CD4-positive, alpha-beta T cell (primary cell): ENCODE data around the gene NES. TPM values are rescaled to one million over a fixed set of nuclear protein-coding genes. Genes with fewer than 3 reads are reported as not detected.

Experiments used
- ATAC-seq: fragments of 200-7000 bp; cut with Tn5 transposase; one replicate; pipeline ENCODE4 v1.10.0; 2022; ENCODE audit warnings: mild to moderate bottlenecking; ENCODE audit not compliant: poor library complexity
- CTCF ChIA-PET: fragments of 350-600 bp; sonication (Branson Sonifier 250); formaldehyde crosslinking; loops from one replicate; lab custom pipeline; 2021; ENCODE audit warnings: antibody characterized with exemption, inconsistent platforms; lab: Charles Lee
- POLR2A ChIA-PET: fragments of 350-600 bp; sonication (Branson Sonifier 250); formaldehyde crosslinking; loops from one replicate; lab custom pipeline; 2021; ENCODE audit warnings: antibody characterized with exemption, inconsistent platforms; lab: Charles Lee
- DNase-seq, 14 experiments: peaks; one replicate each; pipeline ENCODE4 v3.0.0-alpha.2; 2013 to 2020; ENCODE audit warnings: mixed read lengths in 2 of 14
- H3K27ac ChIP-seq, 2 donors: one replicate each; pipeline versions ENCODE4 v1.5.1 to v1.7.0; 2013; ENCODE audit warnings: low read length in 2 of 2, low read depth in 1 of 2, mild to moderate bottlenecking in 1 of 2
- H3K27me3 ChIP-seq, 2 experiments: 1 replicate in 1 of 2; 2 replicates in 1 of 2; pipeline versions ENCODE4 v1.6.1 to v1.7.0; 2013; ENCODE audit warnings: low read length in 2 of 2, control low read depth in 1 of 2, mild to moderate bottlenecking in 1 of 2, moderate library complexity in 1 of 2; ENCODE audit not compliant: insufficient read depth in 2 of 2, control insufficient read depth in 1 of 2
- H3K36me3 ChIP-seq: one replicate; pipeline ENCODE4 v1.6.1; 2013; ENCODE audit warnings: low read length, control low read depth; ENCODE audit not compliant: insufficient read depth
- H3K4me1 ChIP-seq: one replicate; pipeline ENCODE4 v1.6.1; 2013; ENCODE audit warnings: low read length, control low read depth; ENCODE audit not compliant: insufficient read depth
- H3K4me3 ChIP-seq: one replicate; pipeline ENCODE4 v1.5.1; 2013; ENCODE audit warnings: mild to moderate bottlenecking, low read length, moderate library complexity
- H3K9me3 ChIP-seq, 2 experiments: 1 replicate in 1 of 2; 2 replicates in 1 of 2; pipeline versions ENCODE4 v1.6.1 to v1.7.0; 2013; ENCODE audit warnings: low read length in 2 of 2, mild to moderate bottlenecking in 2 of 2, control low read depth in 1 of 2, moderate library complexity in 1 of 2; ENCODE audit not compliant: control insufficient read depth in 1 of 2, insufficient read depth in 1 of 2
- H3K27ac Mint-ChIP-seq: one replicate; pipeline ENCODE4 v1.8.0; 2020; ENCODE audit warnings: mixed read lengths
- H3K27me3 Mint-ChIP-seq: one replicate; pipeline ENCODE4 v1.8.0; 2021; ENCODE audit warnings: mixed read lengths
- H3K36me3 Mint-ChIP-seq: one replicate; pipeline ENCODE4 v1.8.0; 2021; ENCODE audit warnings: low read depth, mixed read lengths
- H3K4me1 Mint-ChIP-seq: one replicate; pipeline ENCODE4 v1.8.0; 2021; ENCODE audit warnings: low read depth, mixed read lengths
- H3K4me3 Mint-ChIP-seq: one replicate; pipeline ENCODE4 v1.8.0; 2020; ENCODE audit warnings: mild to moderate bottlenecking, mixed read lengths
- H3K9me3 Mint-ChIP-seq: one replicate; pipeline ENCODE4 v1.8.0; 2020; ENCODE audit warnings: mixed read lengths
- intact Hi-C, 2 experiments: fragments of 100-400 bp; cut with DNase I in 1 of 2; cut with micrococcal nuclease in 1 of 2; formaldehyde crosslinking; loops; one replicate each; pipeline versions ENCODE4 v1.15.1 to v1.9.0; 2023 to 2025; cut with DNase I, micrococcal nuclease
- total RNA-seq, 174 experiments: library from RNA in 2 of 174; stranded (reverse) in 2 of 174; gene quantifications; one replicate each; pipeline ENCODE4 v1.2.3 and lab custom pipeline; 2021 to 2026
- TF ChIP-seq, protein P1 (sequence below): fragments of 200-600 bp; IDR thresholded peaks from one replicate; pipeline ENCODE4 v1.8.0; 2022; ENCODE audit warnings: antibody characterized with exemption, mild to moderate bottlenecking

NES gene
- total RNA-seq, 2 experiments from 2014 or later = not detected

GRCh38 chr1:156708218-156708661 lies 31.0 kb upstream of the NES start:
- TF ChIP-seq, protein P1, sequence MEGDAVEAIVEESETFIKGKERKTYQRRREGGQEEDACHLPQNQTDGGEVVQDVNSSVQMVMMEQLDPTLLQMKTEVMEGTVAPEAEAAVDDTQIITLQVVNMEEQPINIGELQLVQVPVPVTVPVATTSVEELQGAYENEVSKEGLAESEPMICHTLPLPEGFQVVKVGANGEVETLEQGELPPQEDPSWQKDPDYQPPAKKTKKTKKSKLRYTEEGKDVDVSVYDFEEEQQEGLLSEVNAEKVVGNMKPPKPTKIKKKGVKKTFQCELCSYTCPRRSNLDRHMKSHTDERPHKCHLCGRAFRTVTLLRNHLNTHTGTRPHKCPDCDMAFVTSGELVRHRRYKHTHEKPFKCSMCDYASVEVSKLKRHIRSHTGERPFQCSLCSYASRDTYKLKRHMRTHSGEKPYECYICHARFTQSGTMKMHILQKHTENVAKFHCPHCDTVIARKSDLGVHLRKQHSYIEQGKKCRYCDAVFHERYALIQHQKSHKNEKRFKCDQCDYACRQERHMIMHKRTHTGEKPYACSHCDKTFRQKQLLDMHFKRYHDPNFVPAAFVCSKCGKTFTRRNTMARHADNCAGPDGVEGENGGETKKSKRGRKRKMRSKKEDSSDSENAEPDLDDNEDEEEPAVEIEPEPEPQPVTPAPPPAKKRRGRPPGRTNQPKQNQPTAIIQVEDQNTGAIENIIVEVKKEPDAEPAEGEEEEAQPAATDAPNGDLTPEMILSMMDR = no peak
- H3K4me3 Mint-ChIP-seq = peak overlapping the region; percentile 38
- Histone ChIP-seq H3K36me3 (no peaks in the 10 kb centered on the region), H3K27ac (no peak overlapping the region), H3K9me3 (no peaks in the 10 kb centered on the region), H3K4me3 (no peak overlapping the region), H3K4me1 (peaks cover 35% of the 10 kb centered on the region), H3K27me3 (peaks cover 17 to 18% of the 10 kb centered on the region in 2 experiments)
- CTCF ChIA-PET = interaction anchor here (4.2 to 4.6 kb wide), 2 partner anchors 18 to 19 kb away, joined by 43 to 51 read pairs; partner anchors contain the start of genes ISG20L2 and METTL25B
- peak overlapping the region; percentile 77 for H3K27ac Mint-ChIP-seq
- H3K27me3 Mint-ChIP-seq = peaks cover 21% of the 10 kb centered on the region
- DNase-seq = no peak
- H3K36me3 Mint-ChIP-seq = no peaks in the 10 kb centered on the region
- ATAC-seq = no peak
- no peaks in the 10 kb centered on the region for H3K9me3 Mint-ChIP-seq
- intact Hi-C loops = no loop called here
- H3K4me1 Mint-ChIP-seq = peaks cover 32% of the 10 kb centered on the region
- POLR2A ChIA-PET = interaction anchor here (0.8 to 1.2 kb wide), 2 partner anchors 18 to 30 kb away, joined by 3 to 4 read pairs; no protein-coding TSS in a partner anchor

- H3K9me3 ChIP-seq = no peaks in the 10 kb centered on the region
- CTCF ChIA-PET = interaction anchor here (0.9 to 4.6 kb wide), 5 partner anchors 18 to 102 kb away, joined by 3 to 51 read pairs (median 5); partner anchors contain the start of genes ISG20L2 and METTL25B
- peak overlapping the region; percentile 77 for H3K27ac Mint-ChIP-seq
- POLR2A ChIA-PET = interaction anchor here (0.8 to 2.7 kb wide), 9 partner anchors 8 to 48 kb away, joined by 3 to 25 read pairs (median 8); partner anchors contain the start of genes HDGF, ISG20L2, METTL25B and MRPL24
- intact Hi-C loops = loop anchor here (1.0 to 2.0 kb wide), 3 partner anchors 17 to 19 kb away; no protein-coding TSS in a partner anchor
- TF ChIP-seq, protein P1 = no peak
- H3K27me3 ChIP-seq = peaks cover 19 to 24% of the 10 kb centered on the region in 2 experiments
- H3K4me3 ChIP-seq = no peak overlapping the region
- H3K27me3 Mint-ChIP-seq = peaks cover 27% of the 10 kb centered on the region
- no peaks in the 10 kb centered on the region for H3K36me3 ChIP-seq
- peaks cover 35% of the 10 kb centered on the region for H3K4me1 ChIP-seq
- H3K4me1 Mint-ChIP-seq = peaks cover 32% of the 10 kb centered on the region
- H3K9me3 Mint-ChIP-seq = no peaks in the 10 kb centered on the region
- DNase-seq = peak in 1 of 14 experiments; percentile 18
- H3K36me3 Mint-ChIP-seq = no peaks in the 10 kb centered on the region
- ATAC-seq = no peak
- H3K4me3 Mint-ChIP-seq = peak overlapping the region; percentile 80
- no peak overlapping the region for H3K27ac ChIP-seq
Observed at GRCh38 chr1:156707417-156708217, 30.4 kb upstream of the NES start.

GRCh38 chr1:156706657-156707416 lies 29.6 kb upstream of the NES start:
- CTCF ChIA-PET = interaction anchor here (0.9 to 4.6 kb wide), 10 partner anchors 15 to 101 kb away, joined by 3 to 51 read pairs (median 6); partner anchors contain the start of genes ISG20L2 and METTL25B
- DNase-seq (peak in 8 of 14 experiments; percentile 4 to 58 (median 26)), ATAC-seq (peak; percentile 25)
- no peaks in the 10 kb centered on the region for H3K9me3 Mint-ChIP-seq
- TF ChIP-seq, protein P1 = no peak
- Histone ChIP-seq H3K27ac (peak overlapping the region; percentile 53 to 66), H3K4me1 (peaks cover 35% of the 10 kb centered on the region), H3K4me3 (peak overlapping the region; percentile 77), H3K27me3 (peaks cover 19 to 24% of the 10 kb centered on the region in 2 experiments), H3K36me3 (no peaks in the 10 kb centered on the region), H3K9me3 (no peaks in the 10 kb centered on the region)
- peak overlapping the region; percentile 97 for H3K4me3 Mint-ChIP-seq
- POLR2A ChIA-PET = interaction anchor here (0.8 to 2.7 kb wide), 14 partner anchors 9 to 206 kb away, joined by 3 to 25 read pairs (median 6); partner anchors contain the start of genes HDGF, ISG20L2, MEF2D and METTL25B
- H3K4me1 Mint-ChIP-seq = peaks cover 32% of the 10 kb centered on the region
- H3K36me3 Mint-ChIP-seq = no peaks in the 10 kb centered on the region
- intact Hi-C loops = loop anchor here (1.0 to 2.0 kb wide), 4 partner anchors 18 kb away; no protein-coding TSS in a partner anchor
- peaks cover 32% of the 10 kb centered on the region for H3K27me3 Mint-ChIP-seq
- peak overlapping the region; percentile 77 for H3K27ac Mint-ChIP-seq
